ENCODE results near the gene NPLOC4.

NPLOC4 gene

DNA sequence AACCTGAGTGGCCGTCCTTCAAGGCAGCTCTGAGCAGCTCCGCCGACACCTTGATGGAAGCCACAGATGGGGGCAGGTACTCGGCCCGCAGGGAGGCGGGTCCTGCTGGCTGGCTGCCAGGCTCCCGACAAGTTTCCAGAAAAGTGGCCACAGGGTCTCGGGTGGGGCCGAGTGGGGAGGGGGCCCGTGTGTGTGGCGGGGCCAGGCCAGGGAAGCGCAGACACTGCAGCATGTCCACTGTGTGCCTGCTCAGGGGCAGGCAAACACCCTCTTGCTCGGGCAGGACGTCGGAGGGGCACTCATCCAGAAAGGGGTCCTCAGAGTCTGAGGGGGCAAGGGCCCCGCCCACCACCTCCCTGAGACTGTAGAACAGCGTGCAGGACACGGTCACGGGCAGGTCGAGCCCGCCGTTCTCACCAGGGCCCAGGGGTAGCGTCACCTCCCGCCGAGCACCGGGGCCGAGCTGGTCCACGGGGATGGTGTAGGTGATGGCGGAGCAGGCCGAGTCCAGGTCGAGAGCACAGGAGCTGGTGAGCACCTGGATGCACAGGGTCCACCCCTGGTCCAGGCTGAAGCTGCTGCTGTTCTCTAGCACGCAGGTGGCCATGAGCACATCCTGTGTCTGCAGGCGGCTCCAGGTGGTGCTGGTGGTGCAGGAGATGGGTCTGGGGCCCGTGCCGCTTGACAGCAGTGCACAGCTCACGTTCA, 89.9 kb downstream of the NPLOC4 start:
- no CpG with 5 or more reads among the region's 36 CpGs for WGBS (ENCODE audit: insufficient coverage, insufficient read length)
- H3K27ac ChIP-seq (ENCODE audit: low read length): no peak overlapping the region
- no peaks in the 10 kb centered on the region for H3K9me3 ChIP-seq (ENCODE audit: control insufficient read depth, insufficient read depth, low read length)
- H3K4me3 ChIP-seq (ENCODE audit: low read length): no peak overlapping the region
- no peak for DNase-seq (ENCODE audit: low read depth, low spot score)
- peaks cover 32% of the 10 kb centered on the region for H3K36me3 ChIP-seq (ENCODE audit: control insufficient read depth, insufficient read depth, low read length)
- 0 out of 2 replicates have a peak, but pooled peaks cover 2% of the 10 kb centered on the region for H3K4me1 ChIP-seq (ENCODE audit: control insufficient read depth, insufficient read depth, low read length)
- H3K27me3 ChIP-seq (ENCODE audit: control insufficient read depth, insufficient read depth, low read length): no peaks in the 10 kb centered on the region

DNA sequence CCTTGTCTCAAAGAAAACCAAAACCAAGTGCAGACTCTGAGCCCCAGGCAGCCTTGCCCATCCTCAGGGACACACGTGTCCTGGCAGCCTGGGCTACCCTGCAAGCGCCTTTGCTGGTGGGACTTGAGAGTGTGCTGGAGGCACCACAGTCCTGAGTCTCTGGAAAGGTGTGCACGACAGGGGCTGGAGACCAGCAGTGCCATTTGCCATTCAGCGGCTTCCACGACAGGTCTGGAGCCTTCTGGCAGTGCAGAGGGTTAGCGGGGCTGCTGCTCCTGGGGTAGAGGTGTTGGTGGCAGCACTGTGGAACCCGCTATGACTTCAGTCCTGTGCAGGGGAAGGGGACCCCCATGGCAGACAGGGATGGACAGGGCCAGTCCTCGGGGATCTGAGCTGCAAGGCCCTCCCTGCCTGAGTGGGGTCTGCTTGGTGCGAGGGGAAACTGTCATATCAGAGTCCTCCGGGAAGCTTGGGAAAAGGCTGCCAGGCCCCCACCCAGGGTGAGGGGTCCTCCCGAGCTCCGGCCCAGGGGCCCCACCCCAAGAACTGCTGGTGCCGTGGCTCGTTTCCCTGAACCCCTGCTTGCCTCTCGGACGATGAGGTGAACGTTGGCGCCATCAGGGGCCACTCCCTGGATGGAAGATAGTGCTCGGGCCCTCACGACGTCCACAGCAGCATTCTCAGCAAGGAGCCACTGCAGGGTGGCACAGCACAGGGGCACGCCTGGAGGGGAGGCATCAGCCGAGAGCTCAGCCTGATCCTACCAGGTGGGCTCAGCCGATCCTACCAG, 91.6 kb downstream of the NPLOC4 start:
- no peak overlapping the region for H3K4me3 ChIP-seq (ENCODE audit: low read length)
- H3K27me3 ChIP-seq (ENCODE audit: control insufficient read depth, insufficient read depth, low read length): no peaks in the 10 kb centered on the region
- no peak overlapping the region for H3K27ac ChIP-seq (ENCODE audit: low read length)
- peaks cover 39% of the 10 kb centered on the region for H3K36me3 ChIP-seq (ENCODE audit: control insufficient read depth, insufficient read depth, low read length)
- no peaks in the 10 kb centered on the region for H3K9me3 ChIP-seq (ENCODE audit: control insufficient read depth, insufficient read depth, low read length)
- DNase-seq (ENCODE audit: low read depth, low spot score): no peak
- no CpG with 5 or more reads among the region's 24 CpGs for whole genome bisulfite sequencing (ENCODE audit: insufficient coverage, insufficient read length)
- H3K4me1 ChIP-seq (ENCODE audit: control insufficient read depth, insufficient read depth, low read length): no peaks in the 10 kb centered on the region

GRCh38 chr17:81544281-81544974, 92.5 kb downstream of the NPLOC4 start:
- Histone ChIP-seq H3K36me3 (ENCODE audit: control insufficient read depth, insufficient read depth, low read length) (peaks cover 35% of the 10 kb centered on the region), H3K27me3 (ENCODE audit: control insufficient read depth, insufficient read depth, low read length) (no peaks in the 10 kb centered on the region), H3K27ac (ENCODE audit: low read length) (no peak overlapping the region), H3K4me3 (ENCODE audit: low read length) (no peak overlapping the region), H3K4me1 (ENCODE audit: control insufficient read depth, insufficient read depth, low read length) (no peaks in the 10 kb centered on the region), H3K9me3 (ENCODE audit: control insufficient read depth, insufficient read depth, low read length) (no peaks in the 10 kb centered on the region)
- no peak for DNase-seq (ENCODE audit: low read depth, low spot score)
- WGBS (ENCODE audit: insufficient coverage, insufficient read length): no CpG with 5 or more reads among the region's 16 CpGs

GRCh38 chr17:81543756-81544155, 93.2 kb downstream of the NPLOC4 start:
- H3K9me3 ChIP-seq (ENCODE audit: control insufficient read depth, insufficient read depth, low read length): no peaks in the 10 kb centered on the region
- H3K27ac ChIP-seq (ENCODE audit: low read length): no peak overlapping the region
- no peaks in the 10 kb centered on the region for H3K27me3 ChIP-seq (ENCODE audit: control insufficient read depth, insufficient read depth, low read length)
- H3K4me1 ChIP-seq (ENCODE audit: control insufficient read depth, insufficient read depth, low read length): no peaks in the 10 kb centered on the region
- peaks cover 35% of the 10 kb centered on the region for H3K36me3 ChIP-seq (ENCODE audit: control insufficient read depth, insufficient read depth, low read length)
- no peak overlapping the region for H3K4me3 ChIP-seq (ENCODE audit: low read length)
- no CpG with 5 or more reads among the region's 15 CpGs for WGBS (ENCODE audit: insufficient coverage, insufficient read length)
- DNase-seq (ENCODE audit: low read depth, low spot score): no peak

- no peak overlapping the region for H3K4me3 ChIP-seq (ENCODE audit: low read length)
- H3K4me1 ChIP-seq (ENCODE audit: control insufficient read depth, insufficient read depth, low read length): no peaks in the 10 kb centered on the region
- no CpG with 5 or more reads among the region's 14 CpGs for WGBS (ENCODE audit: insufficient coverage, insufficient read length)
- no peaks in the 10 kb centered on the region for H3K27me3 ChIP-seq (ENCODE audit: control insufficient read depth, insufficient read depth, low read length)
- H3K27ac ChIP-seq (ENCODE audit: low read length): no peak overlapping the region
- no peak for DNase-seq (ENCODE audit: low read depth, low spot score)
- H3K36me3 ChIP-seq (ENCODE audit: control insufficient read depth, insufficient read depth, low read length): peaks cover 35% of the 10 kb centered on the region
- no peaks in the 10 kb centered on the region for H3K9me3 ChIP-seq (ENCODE audit: control insufficient read depth, insufficient read depth, low read length)
These were observed 93.6 kb downstream of the NPLOC4 start for GRCh38 chr17:81543339-81543675.

DNA sequence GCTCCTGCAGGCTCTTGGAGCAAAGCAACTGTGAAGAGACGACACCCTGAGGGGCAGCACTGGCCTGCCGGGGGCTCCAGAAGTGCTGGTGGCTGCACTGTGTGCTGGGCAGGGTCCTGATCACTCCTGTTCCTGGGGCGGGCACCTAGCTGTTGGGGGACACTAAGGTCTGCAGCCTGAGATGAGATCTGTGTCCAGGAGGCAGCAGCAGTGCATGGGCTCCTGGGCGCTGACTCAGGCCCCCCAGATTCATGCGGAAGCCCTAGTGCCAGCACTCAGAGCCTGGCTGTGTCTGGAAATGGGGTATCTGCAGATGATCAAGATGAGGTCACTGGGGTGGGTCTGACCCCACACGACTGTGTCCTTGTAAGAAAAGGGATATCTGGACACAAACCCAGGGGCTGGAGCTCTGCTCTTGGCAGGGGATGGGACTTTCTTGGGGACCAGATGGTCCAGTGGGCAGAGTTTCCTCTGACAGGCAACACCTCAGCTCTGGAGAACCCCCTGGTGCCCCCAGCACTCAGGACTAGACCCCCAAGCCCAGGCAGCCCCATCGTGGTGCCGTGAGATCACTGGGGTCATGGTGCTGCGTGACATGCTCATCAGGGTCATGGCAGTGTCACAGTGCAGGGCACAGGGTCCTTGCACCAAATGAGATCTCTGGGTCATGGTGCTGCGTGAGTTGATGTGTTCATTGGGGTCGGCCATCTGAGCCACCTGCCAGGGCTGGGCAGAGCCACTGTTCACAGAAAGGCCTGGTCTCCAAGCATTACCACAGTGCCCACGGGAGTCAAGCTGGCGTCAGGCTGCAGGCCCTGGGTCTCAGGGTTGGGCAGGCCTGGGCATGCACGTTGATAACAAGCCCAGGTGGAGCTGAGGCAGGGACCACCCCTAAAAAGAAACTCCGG, 94.2 kb downstream of the NPLOC4 start:
- Histone ChIP-seq H3K36me3 (ENCODE audit: control insufficient read depth, insufficient read depth, low read length) (peaks cover 35% of the 10 kb centered on the region), H3K27ac (ENCODE audit: low read length) (no peak overlapping the region), H3K4me1 (ENCODE audit: control insufficient read depth, insufficient read depth, low read length) (no peaks in the 10 kb centered on the region; the same call in 1 of the 2 replicates), H3K9me3 (ENCODE audit: control insufficient read depth, insufficient read depth, low read length) (no peaks in the 10 kb centered on the region), H3K4me3 (ENCODE audit: low read length) (no peak overlapping the region), H3K27me3 (ENCODE audit: control insufficient read depth, insufficient read depth, low read length) (no peaks in the 10 kb centered on the region)
- no peak for DNase-seq (ENCODE audit: low read depth, low spot score)
- no CpG with 5 or more reads among the region's 15 CpGs for WGBS (ENCODE audit: insufficient coverage, insufficient read length)

DNA sequence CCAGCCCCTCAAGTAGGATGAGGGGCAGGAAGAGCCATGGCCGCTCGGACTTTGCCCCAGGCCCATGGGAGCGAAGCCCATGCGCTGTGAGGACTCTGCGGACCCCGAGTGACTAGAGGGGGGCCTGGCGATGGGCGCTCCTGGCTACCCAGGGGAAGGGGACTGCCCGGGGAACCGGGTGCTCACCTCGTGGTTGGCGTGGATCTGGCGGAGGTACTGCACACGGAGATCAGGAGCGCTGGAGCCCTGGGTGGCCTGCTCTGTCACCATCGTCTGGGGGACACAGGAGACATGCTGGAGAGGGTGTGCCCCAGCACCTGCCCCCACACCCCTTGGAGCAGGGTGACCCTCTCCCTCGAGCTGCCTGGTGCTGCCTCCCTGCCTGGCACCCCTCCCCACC, 95.8 kb downstream of the NPLOC4 start:
- Histone ChIP-seq H3K27me3 (ENCODE audit: control insufficient read depth, insufficient read depth, low read length) (no peaks in the 10 kb centered on the region), H3K27ac (ENCODE audit: low read length) (no peak overlapping the region), H3K4me3 (ENCODE audit: low read length) (no peak overlapping the region), H3K9me3 (ENCODE audit: control insufficient read depth, insufficient read depth, low read length) (no peaks in the 10 kb centered on the region), H3K4me1 (ENCODE audit: control insufficient read depth, insufficient read depth, low read length) (peaks cover 6% of the 10 kb centered on the region; the same call in 1 of the 2 replicates), H3K36me3 (ENCODE audit: control insufficient read depth, insufficient read depth, low read length) (peaks cover 24% of the 10 kb centered on the region)
- WGBS (ENCODE audit: insufficient coverage, insufficient read length): no CpG with 5 or more reads among the region's 17 CpGs
- DNase-seq (ENCODE audit: low read depth, low spot score): no peak

DNA sequence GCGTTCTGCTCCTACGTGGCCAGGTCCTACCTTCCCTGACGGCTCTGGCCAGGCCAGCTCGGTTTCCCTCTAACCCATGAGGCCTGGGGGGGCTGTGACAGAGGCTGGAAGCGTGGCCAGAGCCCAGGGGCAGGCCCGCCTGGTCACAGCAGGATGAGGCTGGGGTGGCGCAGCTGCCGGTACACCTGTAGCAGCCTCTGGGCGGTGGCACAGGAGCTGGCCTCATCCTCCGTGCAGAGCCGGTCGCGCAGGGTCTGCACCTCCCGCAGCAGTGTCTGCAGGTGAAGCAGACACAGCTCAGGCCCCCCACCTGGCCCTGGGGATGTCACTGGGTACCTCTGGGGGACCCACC, 96.3 kb downstream of the NPLOC4 start:
- Histone ChIP-seq H3K27me3 (ENCODE audit: control insufficient read depth, insufficient read depth, low read length) (no peaks in the 10 kb centered on the region), H3K4me3 (ENCODE audit: low read length) (no peak overlapping the region), H3K36me3 (ENCODE audit: control insufficient read depth, insufficient read depth, low read length) (peaks cover 20% of the 10 kb centered on the region), H3K9me3 (ENCODE audit: control insufficient read depth, insufficient read depth, low read length) (no peaks in the 10 kb centered on the region), H3K27ac (ENCODE audit: low read length) (no peak overlapping the region), H3K4me1 (ENCODE audit: control insufficient read depth, insufficient read depth, low read length) (peaks cover 6% of the 10 kb centered on the region; the same call in 1 of the 2 replicates)
- WGBS (ENCODE audit: insufficient coverage, insufficient read length): no CpG with 5 or more reads among the region's 14 CpGs
- DNase-seq (ENCODE audit: low read depth, low spot score): no peak

GRCh38 chr17:81539961-81540675, 96.8 kb downstream of the NPLOC4 start:
- H3K4me3 ChIP-seq (ENCODE audit: low read length): no peak overlapping the region
- no peaks in the 10 kb centered on the region for H3K27me3 ChIP-seq (ENCODE audit: control insufficient read depth, insufficient read depth, low read length)
- H3K27ac ChIP-seq (ENCODE audit: low read length): no peak overlapping the region
- peaks cover 6% of the 10 kb centered on the region; the same call in 1 of the 2 replicates for H3K4me1 ChIP-seq (ENCODE audit: control insufficient read depth, insufficient read depth, low read length)
- DNase-seq (ENCODE audit: low read depth, low spot score): no peak
- no peaks in the 10 kb centered on the region for H3K9me3 ChIP-seq (ENCODE audit: control insufficient read depth, insufficient read depth, low read length)
- WGBS (ENCODE audit: insufficient coverage, insufficient read length): no CpG with 5 or more reads among the region's 28 CpGs
- peaks cover 15% of the 10 kb centered on the region for H3K36me3 ChIP-seq (ENCODE audit: control insufficient read depth, insufficient read depth, low read length)

Measured in iPS DF 6.9 (cell line).